ENCODE results near the gene MMP26.

The MMP26 gene

DNA sequence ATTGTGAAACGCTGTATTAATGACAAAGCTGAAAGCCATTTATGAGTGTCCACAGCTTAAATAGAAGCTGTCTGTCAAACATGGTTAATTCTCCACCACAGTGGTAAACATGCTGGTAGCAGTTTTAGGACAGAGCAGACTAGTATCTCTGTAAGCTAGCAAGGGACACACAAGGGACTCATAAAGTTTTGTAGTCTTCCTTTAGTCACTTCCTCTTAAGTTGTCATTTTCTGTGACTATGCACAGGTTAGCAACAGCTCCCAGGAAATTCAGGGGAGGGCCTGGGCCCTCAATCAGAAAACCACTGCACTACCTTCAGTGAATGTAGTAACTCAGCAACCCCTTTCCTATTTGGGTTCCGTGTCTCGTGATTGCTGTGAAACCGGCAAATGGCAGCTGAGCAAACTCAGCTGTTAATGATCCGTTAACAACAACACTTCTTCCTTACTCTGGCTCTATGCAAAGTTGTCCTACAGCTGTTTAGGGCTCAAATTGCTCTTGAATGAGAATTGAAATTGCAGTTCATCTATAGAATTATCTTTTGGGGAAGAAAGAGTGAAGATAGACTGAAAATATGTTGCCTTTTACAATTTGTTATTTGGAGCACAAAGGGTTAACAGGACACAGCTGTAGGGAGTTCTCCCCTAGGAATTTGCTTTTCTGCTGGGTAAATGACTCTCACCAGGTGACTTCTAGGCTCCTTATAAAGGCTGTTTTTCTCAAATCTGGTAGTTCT is at the start of gene MMP26:
Gene MMP26 (plus strand): TSS at position 731 of the 736 bp plus-strand sequence.
- no peak for DNase-seq (ENCODE audit: low read depth)

DNA sequence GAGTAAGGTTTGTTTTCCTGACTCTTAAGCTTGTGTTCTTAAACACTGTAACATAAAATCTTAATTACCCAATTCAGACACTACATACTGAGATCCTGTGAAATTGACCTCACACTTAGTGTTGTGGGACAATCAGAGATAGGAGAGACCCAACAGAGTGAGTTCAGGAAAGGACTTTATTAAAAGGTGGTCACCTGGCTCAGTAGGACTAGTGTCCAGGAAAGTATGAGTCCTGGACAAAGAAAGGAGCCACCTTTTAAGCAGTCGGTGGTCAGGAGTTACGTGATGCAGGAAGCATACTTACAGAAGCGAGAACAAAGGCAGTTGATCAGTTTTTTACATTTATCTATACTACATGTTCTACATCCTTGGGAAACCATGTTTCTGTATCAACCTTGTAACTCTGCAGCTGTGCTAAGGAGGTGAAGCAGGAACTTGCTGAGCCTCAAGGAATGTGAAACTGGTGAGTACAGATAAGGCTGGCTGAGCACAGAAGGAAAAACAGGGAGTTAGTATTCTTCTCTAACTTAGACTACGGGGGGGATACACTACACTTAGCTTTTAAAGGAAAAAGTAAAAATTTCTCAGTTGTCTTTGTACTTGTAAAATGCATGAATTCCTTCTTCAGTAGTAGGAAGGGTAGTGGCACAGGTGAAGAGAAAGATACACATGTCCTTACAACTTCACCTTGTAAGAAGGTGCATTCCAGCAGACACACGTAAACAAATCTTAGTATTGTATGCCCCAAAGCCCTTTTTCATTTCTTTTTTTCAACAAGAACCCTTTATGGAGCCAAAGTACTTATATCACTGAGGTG is 45.7 kb upstream of the MMP26 start:
- no peak for DNase-seq (ENCODE audit: low read depth)

DNA sequence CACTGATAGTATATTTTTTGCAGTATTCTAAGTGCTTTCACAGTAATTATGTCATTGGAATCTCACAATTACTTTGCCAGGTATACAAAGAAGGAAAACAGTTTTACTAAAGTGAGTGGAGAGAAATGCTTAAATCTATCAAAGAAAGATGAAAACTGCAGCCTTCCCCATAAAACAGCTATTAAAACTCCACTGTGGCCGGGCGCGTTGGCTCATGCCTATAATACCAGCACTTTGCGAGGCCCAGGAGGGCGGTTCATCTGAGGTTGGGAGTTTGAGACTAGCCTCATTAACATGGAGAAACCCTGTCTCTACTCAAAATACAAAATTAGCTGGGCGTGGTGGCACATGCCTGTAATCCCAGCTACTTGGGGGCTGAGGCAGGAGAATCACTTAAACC is 41.7 kb upstream of the MMP26 start:
- no peak for DNase-seq (ENCODE audit: low read depth)

DNA sequence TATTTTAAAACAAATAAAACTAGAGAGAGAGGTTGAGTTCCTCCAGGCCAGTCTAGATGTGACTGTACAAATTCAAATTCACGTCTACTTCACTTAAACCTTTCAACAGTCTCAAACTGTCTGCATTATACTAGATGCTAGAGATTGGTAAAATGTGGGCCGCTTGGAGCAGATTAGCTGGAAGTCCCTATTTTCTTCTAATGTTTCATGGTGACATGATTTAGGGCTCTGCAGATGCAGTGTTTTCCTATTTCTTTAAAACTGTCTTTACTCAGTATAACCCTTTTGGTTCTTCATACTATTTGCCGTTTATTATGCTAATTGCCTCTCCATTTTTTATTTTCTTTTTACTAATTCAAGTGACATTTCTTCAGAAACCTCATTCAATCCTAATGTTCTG is 40.4 kb upstream of the MMP26 start:
- DNase-seq (ENCODE audit: low read depth), result no peak

- DNase-seq (ENCODE audit: low read depth), result no peak
These were observed 39.8 kb upstream of the MMP26 start for GRCh38 chr11:4664786-4665185.

- DNase-seq (ENCODE audit: low read depth), result no peak
These were observed 39.2 kb upstream of the MMP26 start for GRCh38 chr11:4665424-4665823.

GRCh38 chr11:4671741-4672140 is 32.8 kb upstream of the MMP26 start:
- no peak for DNase-seq (ENCODE audit: low read depth)

- DNase-seq (ENCODE audit: low read depth), result no peak
These were observed 32.1 kb upstream of the MMP26 start for GRCh38 chr11:4672470-4672869.

DNA sequence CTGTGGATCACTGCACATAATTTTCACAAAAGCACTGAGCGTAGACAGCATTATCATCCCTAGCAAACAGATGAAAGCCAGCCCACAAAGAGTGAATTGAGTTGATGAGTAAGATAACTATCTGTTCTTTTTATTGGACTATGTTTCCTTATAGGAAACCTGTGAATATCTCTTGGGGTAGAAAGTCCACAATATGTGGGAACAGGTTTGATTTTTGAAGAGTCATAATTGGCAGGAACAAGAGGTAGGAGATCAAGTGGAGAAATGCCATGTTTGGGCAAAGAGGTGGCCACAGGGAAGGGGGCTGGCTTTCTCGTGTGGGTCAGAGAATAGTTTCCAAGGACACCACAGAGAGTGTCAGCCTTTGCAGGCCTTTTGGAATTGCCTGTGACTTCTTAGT is 30.8 kb upstream of the MMP26 start:
- no peak for DNase-seq (ENCODE audit: low read depth)

GRCh38 chr11:4677948-4678347 is 26.6 kb upstream of the MMP26 start:
- no peak for DNase-seq (ENCODE audit: low read depth)

GRCh38 chr11:4680341-4680740 is 24.2 kb upstream of the MMP26 start:
- DNase-seq (ENCODE audit: low read depth), result no peak

DNA sequence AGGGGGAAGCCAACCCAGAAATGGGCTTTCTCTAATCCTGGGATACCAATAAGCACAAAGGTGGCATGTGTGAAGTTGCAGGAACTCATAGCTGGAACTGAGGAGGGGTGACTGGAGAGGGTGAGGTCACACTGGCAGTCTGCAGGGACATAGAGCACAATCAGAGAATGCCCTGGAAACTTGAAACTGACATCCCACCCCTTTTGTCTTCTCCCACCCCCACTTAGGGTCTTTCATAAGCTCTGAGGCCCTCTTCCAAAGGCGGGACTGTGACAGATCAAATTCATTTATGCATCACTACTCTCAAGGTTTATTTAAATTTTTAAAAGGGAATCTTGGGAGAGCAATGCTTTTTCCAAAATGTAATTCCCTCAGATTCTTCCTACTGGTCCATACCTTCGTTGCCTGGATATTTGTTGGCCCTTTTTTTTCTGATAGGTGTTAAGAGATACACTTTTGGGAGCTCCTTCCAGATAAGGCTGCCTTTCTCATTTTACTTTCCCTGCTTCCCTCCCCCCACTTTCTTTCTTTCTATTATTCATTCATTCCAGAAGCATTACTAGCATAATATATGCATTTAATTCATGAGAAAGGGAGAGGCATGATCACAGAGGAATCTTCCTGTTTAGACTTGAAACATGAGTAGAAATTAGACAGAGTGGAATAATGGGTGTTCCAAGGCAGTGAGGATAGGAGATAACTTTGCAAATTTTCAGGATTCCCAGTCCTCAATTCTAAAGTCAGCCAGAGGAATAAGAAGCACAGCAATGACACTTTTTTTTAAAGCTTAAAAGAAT is 21.8 kb upstream of the MMP26 start:
- no peak for DNase-seq (ENCODE audit: low read depth)

DNA sequence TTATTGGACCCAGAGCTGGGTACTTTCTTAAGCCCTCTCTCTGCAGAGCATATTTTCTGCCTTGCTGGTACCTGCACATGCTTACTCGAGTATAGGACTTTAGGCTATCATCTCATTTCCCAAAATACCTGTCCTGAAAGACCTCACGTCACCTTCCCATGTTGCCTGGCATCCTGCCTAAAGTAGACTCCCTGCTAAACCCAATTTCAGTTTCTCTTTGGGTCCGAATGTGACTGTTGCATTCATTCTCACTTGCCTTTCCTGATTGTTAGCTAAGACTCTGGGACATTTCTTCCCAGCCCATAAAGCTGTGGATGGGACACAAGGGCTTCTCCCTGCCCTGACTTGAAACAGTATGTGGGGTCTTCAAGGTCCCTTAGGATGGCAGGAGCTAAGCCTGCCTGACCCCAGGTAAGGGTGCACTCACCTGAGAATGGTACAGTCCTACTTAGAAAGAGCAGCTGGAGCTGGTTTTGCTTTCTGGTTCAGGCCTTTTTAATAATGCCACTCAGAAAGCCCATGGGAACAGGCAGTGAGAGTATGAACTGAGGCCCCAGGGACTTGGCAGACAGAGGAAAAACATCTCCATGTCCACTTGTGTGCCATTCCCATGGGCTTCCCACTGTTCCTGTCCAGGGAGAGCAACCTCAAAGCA is 19.8 kb upstream of the MMP26 start:
- no peak for DNase-seq (ENCODE audit: low read depth)

DNA sequence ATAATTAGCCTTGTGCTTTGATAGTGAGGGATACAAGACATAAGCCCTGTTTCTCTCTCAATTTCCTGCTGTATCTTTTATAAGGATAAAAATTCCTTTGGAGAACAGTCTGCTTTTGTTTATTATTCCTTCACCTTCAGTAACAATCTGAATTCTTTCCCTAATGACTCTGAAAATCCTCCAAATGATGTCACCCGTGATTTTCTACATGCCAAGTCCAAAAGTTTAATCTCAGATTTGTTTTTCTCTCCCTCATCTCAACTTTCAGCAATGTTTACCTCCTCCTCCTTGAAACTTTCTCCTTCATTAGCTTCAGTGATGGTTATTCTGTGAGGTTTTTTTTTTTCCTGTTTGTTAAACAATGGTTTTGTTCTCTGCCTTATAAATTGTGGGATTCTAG is 9.1 kb upstream of the MMP26 start:
- no peak for DNase-seq (ENCODE audit: low read depth)

GRCh38 chr11:4697585-4697984 is 7.0 kb upstream of the MMP26 start, which contains the start of gene OR51E2:
Gene OR51E2 (minus strand): TSS chr11:4697853. CDS start chr11:4682711, 15,142 bp downstream.
- DNase-seq (ENCODE audit: low read depth), result no peak

GRCh38 chr11:4699697-4700435 is 4.7 kb upstream of the MMP26 start:
- DNase-seq (ENCODE audit: low read depth), result no peak

DNA sequence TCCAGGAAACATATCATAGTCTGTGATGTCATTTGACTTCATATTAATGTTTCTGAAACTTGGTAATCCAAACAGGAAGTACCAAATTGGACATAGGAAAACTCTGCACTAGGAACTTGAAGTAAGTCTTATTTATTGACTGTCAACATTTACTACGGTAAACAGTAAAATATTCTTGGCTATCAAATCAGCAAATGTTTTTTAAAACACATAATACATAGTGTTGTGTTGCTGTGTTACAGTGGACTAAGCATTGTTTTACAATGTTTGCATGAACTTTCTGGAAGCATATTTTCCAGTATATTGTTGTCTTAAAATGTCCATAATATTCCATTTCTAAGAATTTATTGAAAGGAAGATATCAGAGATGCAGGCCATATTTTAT is 4.2 kb upstream of the MMP26 start:
- no peak for DNase-seq (ENCODE audit: low read depth)

DNA sequence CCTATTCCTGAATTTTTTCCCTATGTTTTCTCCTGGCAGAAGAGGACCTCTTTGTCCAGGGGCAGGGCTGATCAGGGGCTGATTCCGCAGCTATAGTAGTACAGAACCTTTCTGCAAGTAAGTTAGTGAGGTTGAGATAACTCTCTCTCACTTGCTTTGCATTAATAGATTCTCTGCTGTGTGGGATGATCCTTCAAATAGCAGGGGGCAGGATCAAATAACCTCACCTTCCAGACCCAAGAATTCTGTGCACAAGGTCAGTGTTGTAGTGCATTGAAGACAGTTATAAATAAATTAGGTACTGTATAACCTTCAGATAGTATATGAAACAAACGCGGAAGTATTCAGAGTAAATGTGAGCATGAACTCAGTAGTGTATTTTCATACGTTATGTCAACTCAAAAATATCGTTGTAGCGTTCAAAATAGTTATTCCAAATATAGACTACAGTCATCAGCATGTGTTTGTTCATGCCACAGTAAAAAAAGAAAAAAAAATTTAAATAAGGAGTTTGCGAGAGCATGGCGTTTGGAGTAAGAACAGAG is 278 bp downstream of the MMP26 start:
- DNase-seq (ENCODE audit: low read depth), result no peak

DNA sequence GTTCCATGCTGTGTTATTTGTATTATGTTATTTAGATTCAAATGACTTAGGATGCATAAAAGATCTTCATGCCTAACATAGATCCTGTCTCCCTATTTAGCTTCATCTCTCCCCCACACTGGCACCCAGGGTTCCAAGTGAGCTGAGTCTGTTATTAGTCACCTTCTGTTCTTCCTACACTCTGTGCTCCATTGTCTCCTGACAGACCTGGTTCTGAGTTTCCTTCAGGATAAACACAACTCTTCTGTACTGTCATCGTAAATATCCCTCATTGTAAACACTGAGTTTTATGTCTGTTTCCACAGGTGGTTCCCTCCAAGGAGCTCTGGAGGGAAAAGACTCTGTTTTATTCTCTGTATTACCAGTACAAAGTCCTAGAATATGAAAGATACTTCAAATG is 8.7 kb downstream of the MMP26 start:
- DNase-seq (ENCODE audit: low read depth), result no peak

- DNase-seq (ENCODE audit: low read depth), result no peak
These were observed 9.7 kb downstream of the MMP26 start for GRCh38 chr11:4714300-4714699.

Measured in fibroblast of the conjunctiva (primary cell).